Naive thymus-derived CD4-positive, alpha-beta T cell (primary cell): Measurements from ENCODE around the gene TRAF4. TPM values are rescaled to one million over a fixed set of nuclear protein-coding genes. Genes with fewer than 3 reads are reported as not detected.
A peak's percentile ranks its signal among the peaks of the same experiment; 100 is the strongest.

Experiments used
- ATAC-seq: fragments of 150-1000 bp; cut with Tn5 transposase; 2 replicates; pipeline ENCODE4 v1.10.0; 2021; ENCODE audit warnings: mild to moderate bottlenecking, moderate library complexity
- CTCF ChIA-PET: fragments of 350-600 bp; sonication (Branson Sonifier 250); formaldehyde crosslinking; loops from one replicate; lab custom pipeline; 2021; ENCODE audit warnings: antibody characterized with exemption; lab: Charles Lee
- POLR2A ChIA-PET: fragments of 350-600 bp; sonication (Branson Sonifier 250); formaldehyde crosslinking; loops from one replicate; lab custom pipeline; 2021; ENCODE audit warnings: antibody characterized with exemption, inconsistent platforms; lab: Charles Lee
- DNase-seq, 9 donors: peaks; one replicate each; pipeline versions ENCODE4 v3.0.0 to v3.0.0-alpha.2; 2020 to 2022; ENCODE audit warnings: mixed read lengths in 1 of 9
- H3K27ac ChIP-seq: one replicate; pipeline ENCODE4 v1.7.0; 2013; ENCODE audit warnings: mild to moderate bottlenecking, low read depth, low read length, moderate library complexity
- H3K27me3 ChIP-seq, 2 donors: one replicate each; pipeline ENCODE4 v1.7.0; 2013; ENCODE audit warnings: low read length in 2 of 2, mild to moderate bottlenecking in 2 of 2, moderate library complexity in 2 of 2; ENCODE audit not compliant: control insufficient read depth in 2 of 2, insufficient read depth in 2 of 2
- H3K36me3 ChIP-seq, 3 experiments: 1 replicate in 2 of 3; 2 replicates in 1 of 3; pipeline ENCODE4 v1.7.0; 2013; ENCODE audit warnings: low read length in 3 of 3, mild to moderate bottlenecking in 3 of 3, moderate library complexity in 1 of 3; ENCODE audit not compliant: insufficient read depth in 3 of 3, control insufficient read depth in 2 of 3
- H3K4me1 ChIP-seq, 2 donors: one replicate each; pipeline ENCODE4 v1.7.0; 2013; ENCODE audit warnings: low read length in 2 of 2, mild to moderate bottlenecking in 2 of 2, moderate library complexity in 1 of 2; ENCODE audit not compliant: control insufficient read depth in 2 of 2, insufficient read depth in 2 of 2
- H3K4me3 ChIP-seq: 2 replicates; pipeline ENCODE4 v1.7.0; 2013; ENCODE audit warnings: mild to moderate bottlenecking, low read length
- H3K9me3 ChIP-seq, 3 experiments: 1 replicate in 2 of 3; 2 replicates in 1 of 3; pipeline ENCODE4 v1.7.0; 2013; ENCODE audit warnings: low read length in 3 of 3; ENCODE audit not compliant: control insufficient read depth in 2 of 3
- H3K27ac Mint-ChIP-seq, 9 donors: one replicate each; pipeline ENCODE4 v1.8.0; 2020 to 2022; ENCODE audit warnings: mixed read lengths in 9 of 9, mild to moderate bottlenecking in 8 of 9, moderate library complexity in 5 of 9, inconsistent platforms in 2 of 9
- H3K27me3 Mint-ChIP-seq, 5 donors: one replicate each; pipeline ENCODE4 v1.8.0; 2021 to 2022; ENCODE audit warnings: mixed read lengths in 5 of 5, mild to moderate bottlenecking in 1 of 5
- H3K36me3 Mint-ChIP-seq, 5 donors: one replicate each; pipeline ENCODE4 v1.8.0; 2020 to 2022; ENCODE audit warnings: mixed read lengths in 5 of 5, mild to moderate bottlenecking in 3 of 5, inconsistent platforms in 1 of 5
- H3K4me1 Mint-ChIP-seq, 7 donors: one replicate each; pipeline ENCODE4 v1.8.0; 2020 to 2022; ENCODE audit warnings: mixed read lengths in 7 of 7, mild to moderate bottlenecking in 3 of 7, inconsistent platforms in 1 of 7
- H3K4me3 Mint-ChIP-seq, 10 donors: one replicate each; pipeline ENCODE4 v1.8.0; 2020 to 2022; ENCODE audit warnings: mild to moderate bottlenecking in 10 of 10, mixed read lengths in 10 of 10, moderate library complexity in 6 of 10, inconsistent platforms in 2 of 10
- H3K9me3 Mint-ChIP-seq, 11 donors: one replicate each; pipeline ENCODE4 v1.8.0; 2020 to 2022; ENCODE audit warnings: mixed read lengths in 11 of 11, mild to moderate bottlenecking in 4 of 11, inconsistent platforms in 1 of 11, moderate library complexity in 1 of 11
- intact Hi-C, 2 donors: fragments of 100-400 bp; cut with micrococcal nuclease; formaldehyde crosslinking; loops; one replicate each; pipeline ENCODE4 v1.15.1; 2023
- polyA plus RNA-seq, 2 donors: library from polyadenylated mRNA; unstranded; fragments of 300-500 nt; fragmentation: Illumina TruSeq; gene quantifications; one replicate each; pipeline ENCODE4 v1.2.3, GENCODE V29; 2021
- total RNA-seq, 6 experiments: library from RNA in 5 of 6; stranded (reverse) in 5 of 6; gene quantifications; 1 replicate in 5 of 6; 2 replicates in 1 of 6; pipeline ENCODE4 v1.2.3 and lab custom pipeline; 2021 to 2026

The TRAF4 gene
- total and polyA plus RNA-seq, 7 experiments from 2014 or later: 1.3 to 228 (median 25.6) TPM

DNA sequence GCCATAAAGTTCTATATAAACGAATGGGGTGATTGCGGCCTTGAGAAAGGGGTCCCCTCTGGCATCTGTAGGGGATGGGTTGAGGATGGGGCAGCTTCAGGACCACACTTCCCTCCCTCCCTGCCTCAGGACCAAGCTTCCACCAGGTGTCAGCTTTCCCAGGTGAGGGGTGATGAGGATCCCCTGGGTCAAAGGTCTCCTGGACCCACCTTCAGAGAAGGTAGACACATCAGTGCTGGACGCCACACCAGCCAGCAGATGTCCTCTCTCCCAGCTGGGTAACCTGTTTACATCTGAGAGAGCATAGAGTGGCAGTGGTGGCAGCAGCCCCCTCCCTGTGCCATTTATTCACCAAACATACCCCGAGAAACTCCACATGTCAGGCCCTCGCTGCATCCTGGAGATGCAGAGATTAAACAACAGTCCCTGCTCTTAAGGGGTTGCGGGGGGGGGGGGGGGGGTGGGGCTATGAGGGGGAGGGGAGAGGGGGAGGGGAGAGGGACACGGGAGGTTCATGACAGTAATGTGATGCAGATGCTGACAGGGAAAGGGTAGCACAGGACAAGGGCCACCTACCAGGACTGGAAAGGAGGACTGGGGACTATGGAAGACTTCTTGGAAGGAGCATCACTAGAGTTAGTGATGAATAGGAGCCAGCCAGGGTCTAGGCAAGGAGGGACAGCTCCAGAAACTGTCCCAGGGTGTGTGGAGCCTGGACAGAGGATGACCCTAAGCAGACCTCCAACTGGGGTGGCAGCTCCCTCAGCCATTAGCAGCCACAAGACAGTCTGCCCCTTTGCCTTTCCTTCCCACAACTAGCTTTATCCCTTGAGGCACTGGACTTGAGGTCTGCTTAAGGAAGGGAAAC, 37.1 kb upstream of the TRAF4 start:
- Histone ChIP-seq H3K27ac (no peak overlapping the region), H3K27me3 (no peaks in the 10 kb centered on the region), H3K4me1 (peaks cover 2 to 3% of the 10 kb centered on the region in 2 donors), H3K36me3 (peaks cover 0 to 36% (median 0%) of the 10 kb centered on the region in 3 experiments), H3K9me3 (no peaks in the 10 kb centered on the region), H3K4me3 (no peak overlapping the region)
- Mint-ChIP-seq H3K27ac (peak overlapping the region in 6 of 9 donors; percentile 34 to 65 (median 59)), H3K36me3 (peaks cover 6 to 14% (median 9%) of the 10 kb centered on the region in 5 donors), H3K27me3 (no peaks in the 10 kb centered on the region), H3K9me3 (no peaks in the 10 kb centered on the region), H3K4me1 (peaks cover 5 to 14% (median 9%) of the 10 kb centered on the region in 7 donors), H3K4me3 (no peak overlapping the region)
- no peak for ATAC-seq
- CTCF ChIA-PET: interaction anchor here (1.6 kb wide), 1 partner anchor 57 kb away, joined by 4 read pairs; no protein-coding TSS in a partner anchor
- intact Hi-C loops: no loop called here
- POLR2A ChIA-PET: interaction anchor here (0.7 to 2.3 kb wide), 3 partner anchors 13 to 44 kb away, joined by 3 to 8 read pairs (median 4); partner anchors contain the start of gene RPL23A
- DNase-seq: no peak

DNA sequence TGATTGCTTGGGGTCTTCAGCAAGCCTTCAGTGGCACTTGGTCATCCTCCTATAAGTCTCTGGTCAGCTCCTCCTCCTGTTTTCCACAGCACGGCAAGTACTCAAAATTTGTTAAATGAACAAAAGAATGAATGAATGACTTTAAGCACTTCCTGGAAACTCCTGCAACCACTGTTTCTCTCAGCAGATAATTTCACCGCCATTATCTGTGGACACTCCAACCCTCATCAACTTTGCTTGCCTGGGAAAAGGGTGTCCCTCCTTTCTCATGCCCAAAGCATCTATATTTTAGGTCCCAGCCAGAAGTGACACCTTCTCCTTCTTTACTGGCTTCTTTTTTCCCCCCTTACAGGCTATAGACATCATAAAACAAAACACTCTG, 36.5 kb upstream of the TRAF4 start:
- Histone ChIP-seq H3K36me3 (peaks cover 0 to 30% (median 0%) of the 10 kb centered on the region in 3 experiments), H3K9me3 (no peaks in the 10 kb centered on the region), H3K27ac (no peak overlapping the region), H3K4me1 (peaks cover 8 to 9% of the 10 kb centered on the region in 2 donors), H3K27me3 (no peaks in the 10 kb centered on the region), H3K4me3 (no peak overlapping the region)
- no peak for DNase-seq
- intact Hi-C loops: no loop called here
- no peak for ATAC-seq
- H3K27me3 Mint-ChIP-seq: no peaks in the 10 kb centered on the region
- POLR2A ChIA-PET: interaction anchor here (0.7 to 1.1 kb wide), 2 partner anchors 13 to 44 kb away, joined by 3 to 4 read pairs; partner anchors contain the start of gene RPL23A
- no peak overlapping the region for H3K4me3 Mint-ChIP-seq
- peaks cover 4 to 10% (median 6%) of the 10 kb centered on the region in 5 donors for H3K36me3 Mint-ChIP-seq
- CTCF ChIA-PET: no interaction called here
- H3K27ac Mint-ChIP-seq: peak overlapping the region in 5 of 9 donors; percentile 15 to 65 (median 56)
- peaks cover 7 to 20% (median 14%) of the 10 kb centered on the region in 7 donors for H3K4me1 Mint-ChIP-seq
- H3K9me3 Mint-ChIP-seq: no peaks in the 10 kb centered on the region

DNA sequence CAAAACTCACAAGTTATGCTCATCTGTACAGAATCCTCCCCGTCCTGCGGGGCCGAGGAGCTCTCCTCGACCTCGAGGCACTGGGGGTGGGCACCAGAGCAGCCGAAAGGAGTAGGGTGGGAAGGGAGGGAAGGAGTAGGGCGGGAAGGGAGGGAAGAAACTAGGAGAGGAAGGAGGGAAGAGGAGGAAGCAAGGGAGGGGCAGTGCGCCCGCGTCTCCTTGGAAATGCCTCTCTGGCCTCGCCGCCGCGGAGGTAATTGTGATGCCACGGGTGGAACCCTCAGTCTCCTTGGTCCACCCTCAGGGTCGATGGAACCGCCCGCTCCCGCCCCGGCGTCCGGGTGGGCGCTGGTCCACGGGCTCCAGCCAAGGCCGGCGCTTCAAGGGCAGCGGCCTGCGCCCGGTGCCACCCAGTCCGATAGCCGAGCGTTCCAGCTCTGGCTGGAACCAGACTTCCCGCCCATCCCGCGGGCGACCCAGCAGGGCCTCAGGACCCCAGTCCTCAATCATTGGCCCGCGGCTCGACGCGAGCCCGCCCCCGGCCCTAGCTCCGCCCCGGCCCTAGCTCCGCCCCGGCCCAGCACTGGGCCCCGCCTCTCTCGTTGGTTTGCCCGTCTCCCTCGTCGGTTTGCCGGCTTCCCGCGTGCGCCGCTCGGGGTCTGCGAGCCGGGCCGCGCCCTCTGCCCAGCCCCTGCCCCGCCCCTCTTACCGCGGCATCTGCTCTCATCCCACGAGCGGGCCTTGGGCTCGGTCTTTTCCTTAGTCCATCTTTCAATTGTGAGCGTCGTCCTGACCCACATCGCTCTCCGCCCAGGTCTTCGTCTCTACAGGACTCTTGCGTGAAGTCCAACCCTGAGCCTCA, 32.7 kb upstream of the TRAF4 start:
- Histone ChIP-seq H3K36me3 (no peaks in the 10 kb centered on the region), H3K4me1 (peaks cover 9 to 12% of the 10 kb centered on the region in 2 donors), H3K9me3 (no peaks in the 10 kb centered on the region), H3K27me3 (no peaks in the 10 kb centered on the region), H3K4me3 (peak overlapping the region; percentile 95), H3K27ac (peak overlapping the region; percentile 83)
- H3K4me3 Mint-ChIP-seq: peak overlapping the region; percentile 76 to 94 (median 92)
- peak; percentile 71 to 97 (median 85) for DNase-seq
- peaks cover 0 to 14% (median 6%) of the 10 kb centered on the region in 5 donors for H3K27me3 Mint-ChIP-seq
- H3K9me3 Mint-ChIP-seq: no peaks in the 10 kb centered on the region
- intact Hi-C loops: loop anchor here (1.0 to 5.0 kb wide), 9 partner anchors 8 to 159 kb away; partner anchors contain the start of genes RPL23A (in 2 of the 2), SPAG5 (in 2 of the 2), SUPT6H (in 2 of the 2) and BLTP2 (in 1 of the 2)
- H3K36me3 Mint-ChIP-seq: peaks cover 0 to 3% (median 0%) of the 10 kb centered on the region in 5 donors
- ChIA-PET POLR2A (interaction anchor here (0.6 to 5.2 kb wide), 19 partner anchors 9 to 430 kb away, joined by 3 to 59 read pairs (median 5); partner anchors contain the start of genes ALDOC, BLTP2, NEK8 and PHF12), CTCF (interaction anchor here (1.0 to 2.3 kb wide), 3 partner anchors 8 to 24 kb away, joined by 3 to 15 read pairs (median 3); partner anchors contain the start of genes RPL23A and TLCD1)
- peak; percentile 95 for ATAC-seq
- peaks cover 12 to 29% (median 19%) of the 10 kb centered on the region in 7 donors for H3K4me1 Mint-ChIP-seq
- peak overlapping the region; percentile 85 to 98 (median 93) for H3K27ac Mint-ChIP-seq

DNA sequence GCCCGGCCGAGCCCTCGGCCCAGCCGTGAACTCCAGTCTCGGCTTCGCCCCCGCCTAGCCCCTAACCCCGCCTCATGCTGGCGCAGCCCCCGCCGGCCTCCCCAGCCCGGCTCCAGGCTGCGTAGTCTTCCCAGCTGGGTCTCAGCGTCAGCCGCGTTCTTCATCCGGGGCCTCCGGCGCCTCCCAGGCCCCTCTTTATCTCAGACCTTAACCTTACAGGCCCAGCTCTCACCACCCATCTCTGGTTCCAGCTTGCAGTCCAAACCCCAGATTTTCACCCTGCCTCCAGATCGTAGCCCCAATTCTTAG, 32.1 kb upstream of the TRAF4 start, which contains the start of gene PROCA1:
Gene PROCA1 (minus strand): TSS at position 166 of the 309 bp plus-strand sequence. CDS start 228 bp downstream, outside the sequence.
- Mint-ChIP-seq H3K27ac (peak within 1 kb of the TSS; percentile 85 to 98 (median 93)), H3K27me3 (peaks cover 0 to 14% (median 6%) of the 10 kb centered on the region in 5 donors), H3K4me3 (peak within 1 kb of the TSS; percentile 76 to 94 (median 92)), H3K36me3 (peaks cover 0 to 3% (median 0%) of the 10 kb centered on the region in 5 donors), H3K4me1 (peaks cover 12 to 33% (median 19%) of the 10 kb centered on the region in 7 donors), H3K9me3 (no peaks in the 10 kb centered on the region)
- Histone ChIP-seq H3K27me3 (no peaks in the 10 kb centered on the region), H3K36me3 (no peaks in the 10 kb centered on the region), H3K9me3 (no peaks in the 10 kb centered on the region), H3K27ac (peak within 1 kb of the TSS; percentile 83), H3K4me3 (peak within 1 kb of the TSS; percentile 95), H3K4me1 (peaks cover 9 to 12% of the 10 kb centered on the region in 2 donors)
- ChIA-PET POLR2A (interaction anchor here (0.6 to 5.2 kb wide), 19 partner anchors 9 to 240 kb away, joined by 3 to 59 read pairs (median 5); partner anchors contain the start of genes ALDOC, BLTP2, NEK8 and PHF12), CTCF (interaction anchor here (0.9 to 2.3 kb wide), 3 partner anchors 15 to 52 kb away, joined by 3 to 15 read pairs (median 3); partner anchors contain the start of gene TLCD1)
- ATAC-seq (peak; percentile 46), DNase-seq (peak in 2 of 9 donors; percentile 42 to 50)
- intact Hi-C loops: loop anchor here (1.0 to 5.0 kb wide), 8 partner anchors 8 to 159 kb away; partner anchors contain the start of genes RPL23A (in 2 of the 2), SUPT6H (in 2 of the 2), BLTP2 (in 1 of the 2) and SDF2 (in 1 of the 2)

DNA sequence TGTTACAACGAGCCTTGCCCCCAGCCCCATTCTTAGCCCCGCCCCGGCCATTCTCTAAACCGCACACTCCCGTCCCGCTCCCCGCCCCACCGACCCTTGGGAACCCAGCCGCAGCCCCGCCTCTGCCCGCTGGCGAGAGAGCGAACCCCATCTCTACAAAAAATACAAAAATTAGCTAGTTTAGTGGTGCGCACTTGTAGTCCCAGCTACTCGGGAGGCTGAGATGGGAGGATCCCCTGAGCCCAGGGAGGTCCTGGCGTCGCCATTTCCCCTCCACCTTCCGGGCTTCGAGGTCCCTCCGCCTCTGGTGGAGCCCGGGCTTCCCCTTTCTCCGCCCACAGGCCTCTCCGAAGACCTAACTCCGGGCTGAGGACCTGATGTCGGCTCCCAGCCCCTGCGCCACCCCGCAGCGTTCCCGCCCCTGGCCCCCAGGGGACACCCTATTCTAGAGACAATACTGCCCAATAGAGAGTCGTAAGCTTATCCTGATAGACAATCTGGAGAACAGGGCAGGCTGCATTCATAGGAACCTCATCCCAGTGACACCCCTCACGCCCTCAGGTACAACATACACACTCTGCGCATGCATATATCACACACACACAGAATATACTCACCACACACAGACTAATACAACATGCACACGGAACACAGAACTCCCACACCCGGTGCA, 31.6 kb upstream of the TRAF4 start:
- Mint-ChIP-seq H3K27me3 (peaks cover 0 to 14% (median 6%) of the 10 kb centered on the region in 5 donors), H3K4me3 (peak overlapping the region; percentile 76 to 94 (median 90)), H3K27ac (peak overlapping the region; percentile 85 to 98 (median 93)), H3K4me1 (peaks cover 12 to 33% (median 19%) of the 10 kb centered on the region in 7 donors), H3K9me3 (no peaks in the 10 kb centered on the region), H3K36me3 (peaks cover 0 to 3% (median 0%) of the 10 kb centered on the region in 5 donors)
- CTCF ChIA-PET: interaction anchor here (0.9 to 2.3 kb wide), 4 partner anchors 15 to 51 kb away, joined by 3 to 15 read pairs (median 4); partner anchors contain the start of gene TLCD1
- intact Hi-C loops: loop anchor here in 1 of 2 donors (5.0 kb wide), 2 partner anchors 50 to 115 kb away; partner anchors contain the start of genes SDF2, SPAG5 and SUPT6H
- DNase-seq: peak in 8 of 9 donors; percentile 38 to 75 (median 46)
- peaks cover 9 to 12% of the 10 kb centered on the region in 2 donors for H3K4me1 ChIP-seq
- no peaks in the 10 kb centered on the region for H3K36me3 ChIP-seq
- H3K4me3 ChIP-seq: peak overlapping the region; percentile 95
- peak overlapping the region; percentile 83 for H3K27ac ChIP-seq
- peak; percentile 53 for ATAC-seq
- POLR2A ChIA-PET: interaction anchor here (0.9 to 5.2 kb wide), 15 partner anchors 8 to 240 kb away, joined by 3 to 59 read pairs (median 6); partner anchors contain the start of genes ALDOC, BLTP2, NEK8 and PHF12
- H3K27me3 ChIP-seq: no peaks in the 10 kb centered on the region
- no peaks in the 10 kb centered on the region for H3K9me3 ChIP-seq
